CD14-positive monocyte (primary cell): ENCODE data around the gene EXOSC2. TPM values are rescaled to one million over a fixed set of nuclear protein-coding genes. Genes with fewer than 3 reads are reported as not detected.

ENCODE experiments used
- DNase-seq, 3 donors: peaks; one replicate each; pipeline ENCODE4 v3.0.0-alpha.2; 2011 to 2022
- H2AFZ ChIP-seq: 2 replicates; pipeline ENCODE4 v1.6.0; 2012; ENCODE audit warnings: mild to moderate bottlenecking, low read depth, low read length, inconsistent platforms; ENCODE audit not compliant: insufficient read depth, poor library complexity, severe bottlenecking
- H3K27ac ChIP-seq, 2 donors: 1 replicate in 1 of 2; 2 replicates in 1 of 2; pipeline ENCODE4 v1.5.1; 2012 to 2013; ENCODE audit warnings: low read length in 2 of 2, control low read depth in 1 of 2, inconsistent platforms in 1 of 2, low read depth in 1 of 2, mild to moderate bottlenecking in 1 of 2
- H3K27me3 ChIP-seq, 2 donors: one replicate each; pipeline versions ENCODE4 v1.6.0 to v1.6.1; 2011 to 2013; ENCODE audit warnings: low read length in 2 of 2; ENCODE audit not compliant: control insufficient read depth in 2 of 2, insufficient read depth in 2 of 2
- H3K36me3 ChIP-seq, 2 donors: replicated peaks in 1 of 2; 1 replicate in 1 of 2; 2 replicates in 1 of 2; pipeline versions ENCODE4 v1.5.1 to v1.6.1; 2012 to 2013; ENCODE audit warnings: low read length in 2 of 2, control low read depth in 1 of 2, inconsistent platforms in 1 of 2, mild to moderate bottlenecking in 1 of 2; ENCODE audit not compliant: insufficient read depth in 2 of 2, control insufficient read depth in 1 of 2
- H3K4me1 ChIP-seq, 2 donors: 1 replicate in 1 of 2; 2 replicates in 1 of 2; pipeline versions ENCODE4 v1.5.1 to v1.6.1; 2012 to 2013; ENCODE audit warnings: low read length in 2 of 2, control low read depth in 1 of 2, inconsistent platforms in 1 of 2, mild to moderate bottlenecking in 1 of 2, moderate library complexity in 1 of 2; ENCODE audit not compliant: insufficient read depth in 2 of 2, control insufficient read depth in 1 of 2
- H3K4me2 ChIP-seq: replicated peaks from 2 replicates; pipeline ENCODE3; 2012; ENCODE audit warnings: low read length, moderate library complexity, mild to moderate bottlenecking; ENCODE audit not compliant: poor library complexity, severe bottlenecking; ENCODE audit errors: extremely low read depth
- H3K4me3 ChIP-seq, 3 experiments: fragments of 200-600 bp in 1 of 3; sonication (generic) in 1 of 3; replicated peaks in 1 of 3; 1 replicate in 2 of 3; 2 replicates in 1 of 3; pipeline ENCODE4 v1.5.1; 2011 to 2013; ENCODE audit warnings: low read length in 3 of 3, mild to moderate bottlenecking in 3 of 3, control low read depth in 2 of 3, low read depth in 2 of 3, inconsistent platforms in 1 of 3, moderate library complexity in 1 of 3
- H3K79me2 ChIP-seq: 2 replicates; pipeline ENCODE4 v1.6.0; 2012; ENCODE audit warnings: mild to moderate bottlenecking, control low read depth, inconsistent platforms, low read length, moderate library complexity; ENCODE audit not compliant: insufficient read depth
- H3K9ac ChIP-seq: 2 replicates; pipeline ENCODE4 v1.6.0; 2017; ENCODE audit warnings: low read length, mild to moderate bottlenecking; ENCODE audit not compliant: insufficient read depth, poor library complexity, severe bottlenecking
- H3K9me3 ChIP-seq, 2 donors: replicated peaks in 1 of 2; 1 replicate in 1 of 2; 2 replicates in 1 of 2; pipeline versions ENCODE4 v1.5.1 to v1.6.1; 2012 to 2013; ENCODE audit warnings: low read length in 2 of 2, control low read depth in 1 of 2; ENCODE audit not compliant: control insufficient read depth in 1 of 2, insufficient read depth in 1 of 2
- H4K20me1 ChIP-seq: 2 replicates; pipeline ENCODE4 v1.6.0; 2012; ENCODE audit warnings: mild to moderate bottlenecking, low read length, control low read depth, moderate library complexity; ENCODE audit not compliant: insufficient read depth
- H3K27ac Mint-ChIP-seq, 7 donors: one replicate each; pipeline ENCODE4 v1.8.0; 2020; ENCODE audit warnings: mild to moderate bottlenecking in 7 of 7, mixed read lengths in 7 of 7, moderate library complexity in 6 of 7, inconsistent platforms in 2 of 7
- H3K27me3 Mint-ChIP-seq, 3 donors: one replicate each; pipeline ENCODE4 v1.8.0; 2021 to 2022; ENCODE audit warnings: low read depth in 3 of 3, mild to moderate bottlenecking in 3 of 3, mixed read lengths in 3 of 3, moderate library complexity in 3 of 3, inconsistent platforms in 1 of 3
- H3K36me3 Mint-ChIP-seq, 2 donors: one replicate each; pipeline ENCODE4 v1.8.0; 2020; ENCODE audit warnings: mixed read lengths in 2 of 2, inconsistent platforms in 1 of 2, mild to moderate bottlenecking in 1 of 2
- H3K4me1 Mint-ChIP-seq: one replicate; pipeline ENCODE4 v1.8.0; 2020; ENCODE audit warnings: mild to moderate bottlenecking, mixed read lengths
- H3K4me3 Mint-ChIP-seq, 2 donors: one replicate each; pipeline ENCODE4 v1.8.0; 2020; ENCODE audit warnings: mild to moderate bottlenecking in 2 of 2, mixed read lengths in 2 of 2, moderate library complexity in 1 of 2
- H3K9me3 Mint-ChIP-seq, 7 donors: one replicate each; pipeline ENCODE4 v1.8.0; 2020 to 2022; ENCODE audit warnings: mixed read lengths in 7 of 7, mild to moderate bottlenecking in 6 of 7, moderate library complexity in 6 of 7, inconsistent platforms in 2 of 7
- CTCF ChIP-seq: fragments of 200-600 bp; IDR thresholded peaks from one replicate; pipeline ENCODE4 v1.8.0; 2022; ENCODE audit warnings: antibody characterized with exemption, mild to moderate bottlenecking
- WGBS: methylation state at CpG from one replicate; pipeline ENCODE4 v1.1.5; 2013; ENCODE audit warnings: missing lambda C conversion rate; ENCODE audit not compliant: insufficient coverage; 5-methylcytosine and 5-hydroxymethylcytosine counted together
- intact Hi-C, 2 donors: fragments of 100-400 bp; cut with micrococcal nuclease; formaldehyde crosslinking; loops; one replicate each; pipeline versions ENCODE4 v1.15.0 to v1.15.1; 2023
- polyA plus RNA-seq, 3 donors: library from polyadenylated mRNA; depleted of rRNA in 1 of 3; unstranded in 2 of 3; stranded (reverse) in 1 of 3; fragments of 300-500 nt in 2 of 3; fragments of >200 nt in 1 of 3; fragmentation: Illumina TruSeq in 2 of 3; gene quantifications; 1 replicate in 2 of 3; 2 replicates in 1 of 3; pipeline ENCODE4 v1.2.3, GENCODE V29; 2012 to 2021

Gene EXOSC2
- polyA plus RNA-seq, 3 donors, result 10.2 to 15.8 (median 11.2) TPM

GRCh38 chr9:130741024-130741305 is 47.4 kb downstream of the EXOSC2 start:
- WGBS, result 100% methylated on average over 2 of the region's 3 CpGs
- H3K9me3 Mint-ChIP-seq, result no peaks in the 10 kb centered on the region
- H4K20me1 ChIP-seq, result peaks cover 41% of the 10 kb centered on the region
- no peaks in the 10 kb centered on the region for H3K27me3 ChIP-seq
- no peaks in the 10 kb centered on the region for H3K27me3 Mint-ChIP-seq
- H3K4me2 ChIP-seq, result no peak overlapping the region
- no peaks in the 10 kb centered on the region for H3K4me1 Mint-ChIP-seq
- H3K36me3 ChIP-seq, result no peaks in the 10 kb centered on the region
- H3K4me3 ChIP-seq, result no peak overlapping the region
- intact Hi-C loops, result no loop called here
- no peak for TF ChIP-seq CTCF
- H2AFZ ChIP-seq, result no peak overlapping the region
- no peak overlapping the region for H3K27ac ChIP-seq
- H3K4me1 ChIP-seq, result no peaks in the 10 kb centered on the region
- DNase-seq, result no peak
- H3K79me2 ChIP-seq, result peaks cover 13% of the 10 kb centered on the region
- no peak overlapping the region for H3K9ac ChIP-seq
- H3K4me3 Mint-ChIP-seq, result no peak overlapping the region
- no peaks in the 10 kb centered on the region for H3K9me3 ChIP-seq
- peaks cover 2 to 11% of the 10 kb centered on the region in 2 donors for H3K36me3 Mint-ChIP-seq
- H3K27ac Mint-ChIP-seq, result no peak overlapping the region

GRCh38 chr9:130741831-130742449 is 48.4 kb downstream of the EXOSC2 start:
- H3K27ac Mint-ChIP-seq, result no peak overlapping the region

More at GRCh38 chr9:130741831-130742449, 48.4 kb downstream of the EXOSC2 start:
- Histone ChIP-seq H3K27me3 (no peaks in the 10 kb centered on the region), H3K4me1 (no peaks in the 10 kb centered on the region), H3K4me2 (no peak overlapping the region), H4K20me1 (peaks cover 41% of the 10 kb centered on the region), H3K9me3 (no peaks in the 10 kb centered on the region), H3K27ac (no peak overlapping the region), H2AFZ (no peak overlapping the region), H3K4me3 (no peak overlapping the region), H3K9ac (no peak overlapping the region), H3K36me3 (no peaks in the 10 kb centered on the region), H3K79me2 (peaks cover 13% of the 10 kb centered on the region)
- no peak for DNase-seq
- intact Hi-C loops, result no loop called here
- Mint-ChIP-seq H3K36me3 (peaks cover 0 to 11% of the 10 kb centered on the region in 2 donors), H3K27me3 (peaks cover 0 to 1% (median 0%) of the 10 kb centered on the region in 3 donors), H3K4me3 (no peak overlapping the region), H3K4me1 (peaks cover 3% of the 10 kb centered on the region), H3K9me3 (no peaks in the 10 kb centered on the region)
- 96% methylated on average over 3 of the region's 7 CpGs for WGBS
- TF ChIP-seq CTCF, result no peak
